ENCODE data around the gene PACS2. TPM values are rescaled to one million over a fixed set of nuclear protein-coding genes. Genes with fewer than 3 reads are reported as not detected.

Gene PACS2
- total and polyA plus RNA-seq, 2 of the 8 experiments (the other 6 are each of a cell fraction or from before 2014, with no cell fraction given): 38.0 to 62.8 TPM

DNA sequence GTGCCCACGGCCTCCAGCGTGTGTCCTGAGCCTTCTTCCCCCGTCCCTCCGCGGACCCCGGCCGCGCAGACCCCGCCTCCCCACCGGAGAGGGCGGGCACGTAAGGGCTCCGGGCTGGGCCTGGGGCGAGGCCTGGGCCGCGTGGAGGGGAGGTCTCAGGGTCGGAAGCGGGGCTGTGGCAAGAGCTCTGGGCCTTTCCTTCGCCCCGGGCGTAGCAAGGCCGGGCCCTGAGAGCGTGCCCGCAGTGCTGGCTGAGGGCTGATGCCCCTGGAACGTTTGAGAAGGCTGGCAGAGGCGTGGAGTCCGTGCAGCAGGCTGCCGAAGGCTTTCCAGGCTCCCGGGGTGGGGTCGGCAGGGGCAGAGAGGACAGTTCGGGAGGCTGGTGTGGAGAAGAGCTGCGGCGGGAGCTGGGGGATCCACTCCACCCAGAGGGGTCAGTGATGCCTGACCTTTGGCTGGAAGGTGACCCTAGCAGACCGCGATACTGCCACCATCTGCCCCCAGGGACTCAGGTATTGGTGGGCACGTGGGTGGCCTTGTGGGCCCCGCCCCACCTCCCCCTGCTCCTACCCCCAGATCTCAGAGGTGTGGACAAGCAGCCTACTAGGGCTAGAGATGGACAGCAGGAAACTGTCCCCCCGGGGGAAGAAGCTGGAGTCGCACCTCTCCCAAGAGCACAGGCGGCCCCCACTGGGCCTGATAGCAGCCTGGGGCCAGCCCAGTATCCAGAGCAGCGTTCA lies 84.3 kb downstream of the PACS2 start (continued):
- TF ChIP-seq POLR2A (IDR thresholded peaks at IDR 0.05; ENCODE audit: control extremely low read depth in 1 of 2, low read depth in 2 of 2, low read length in 2 of 2): no peak

All from H1 (cell line).